DND-41 (cell line): Measurements from ENCODE around the gene UNC5C.

Experiments
- ATAC-seq: fragments of 200-7000 bp; cut with Tn5 transposase; 3 replicates; pipeline ENCODE4 v1.9.1; 2021; ENCODE audit warnings: low read depth; ENCODE audit not compliant: insufficient read depth
- DNase-seq: peaks from one replicate; pipeline ENCODE4 v3.0.0-alpha.2; 2020
- H2AFZ ChIP-seq: 2 replicates; pipeline ENCODE4 v1.6.0; 2012; ENCODE audit warnings: low read depth, low read length
- H3K27ac ChIP-seq: 2 replicates; pipeline ENCODE4 v1.5.1; 2012; ENCODE audit warnings: low read length, inconsistent platforms
- H3K27me3 ChIP-seq: fragments of 200-600 bp; sonication (generic); 2 replicates; pipeline ENCODE4 v1.6.0; 2012; ENCODE audit warnings: low read length, mild to moderate bottlenecking, inconsistent platforms; ENCODE audit not compliant: insufficient read depth, poor library complexity
- H3K36me3 ChIP-seq: 2 replicates; pipeline ENCODE4 v1.5.1; 2012; ENCODE audit warnings: low read length, inconsistent platforms; ENCODE audit not compliant: insufficient read depth
- H3K4me1 ChIP-seq: 2 replicates; pipeline ENCODE4 v1.5.1; 2012; ENCODE audit warnings: mild to moderate bottlenecking, low read length; ENCODE audit not compliant: insufficient read depth
- H3K4me2 ChIP-seq: 2 replicates; pipeline ENCODE4 v1.6.0; 2012; ENCODE audit warnings: mild to moderate bottlenecking, moderate library complexity, low read length, inconsistent platforms; ENCODE audit not compliant: insufficient read depth
- H3K4me3 ChIP-seq, 2 experiments: fragments of 200-600 bp in 1 of 2; shearing (Covaris generic) in 1 of 2; 2 replicates each; pipeline ENCODE4 v1.5.1; 2012 to 2016; ENCODE audit warnings: inconsistent platforms in 2 of 2, low read length in 2 of 2, mild to moderate bottlenecking in 2 of 2, low read depth in 1 of 2, moderate library complexity in 1 of 2
- H3K79me2 ChIP-seq: 2 replicates; pipeline ENCODE4 v1.6.0; 2012; ENCODE audit warnings: low read length, inconsistent platforms; ENCODE audit not compliant: insufficient read depth
- H3K9ac ChIP-seq: 2 replicates; pipeline ENCODE4 v1.6.0; 2012; ENCODE audit warnings: low read depth, mild to moderate bottlenecking, inconsistent platforms, low read length, moderate library complexity
- H3K9me3 ChIP-seq: 2 replicates; pipeline ENCODE4 v1.5.1; 2012; ENCODE audit warnings: low read length, moderate library complexity, mild to moderate bottlenecking, inconsistent platforms; ENCODE audit not compliant: insufficient read depth, severe bottlenecking
- H4K20me1 ChIP-seq: 2 replicates; pipeline ENCODE4 v1.6.0; 2012; ENCODE audit warnings: low read length; ENCODE audit not compliant: insufficient read depth
- CTCF ChIP-seq: IDR thresholded peaks from 2 replicates; pipeline ENCODE4 v1.5.1; 2012; ENCODE audit warnings: borderline replicate concordance, low read length, moderate library complexity, mild to moderate bottlenecking; ENCODE audit not compliant: poor library complexity, severe bottlenecking; ENCODE audit errors: extremely low read depth
- EZH2 ChIP-seq: IDR thresholded peaks from 3 replicates; pipeline ENCODE4 v1.6.1; 2012; ENCODE audit warnings: borderline replicate concordance, low read depth, mild to moderate bottlenecking, moderate library complexity, low read length, inconsistent platforms; ENCODE audit not compliant: severe bottlenecking

Gene UNC5C

GRCh38 chr4:95265814-95266740 lies 282.7 kb downstream of the UNC5C start:
- ATAC-seq (no peak), DNase-seq (no peak)
- H3K4me3 ChIP-seq: no peak overlapping the region
- H3K27ac ChIP-seq: no peak overlapping the region
- H4K20me1 ChIP-seq: no peaks in the 10 kb centered on the region
- H3K27me3 ChIP-seq: no peaks in the 10 kb centered on the region
- no peaks in the 10 kb centered on the region for H3K4me1 ChIP-seq
- H3K79me2 ChIP-seq: no peaks in the 10 kb centered on the region
- no peak for TF ChIP-seq CTCF
- no peak for TF ChIP-seq EZH2
- H3K36me3 ChIP-seq: no peaks in the 10 kb centered on the region
- H3K9me3 ChIP-seq: no peaks in the 10 kb centered on the region
- H3K4me2 ChIP-seq: no peak overlapping the region
- no peak overlapping the region for H2AFZ ChIP-seq
- H3K9ac ChIP-seq: no peak overlapping the region

GRCh38 chr4:95264843-95265242 lies 283.9 kb downstream of the UNC5C start:
- no peaks in the 10 kb centered on the region for H3K79me2 ChIP-seq
- H3K9me3 ChIP-seq: no peaks in the 10 kb centered on the region
- H3K4me1 ChIP-seq: no peaks in the 10 kb centered on the region
- DNase-seq (no peak), ATAC-seq (no peak)
- H2AFZ ChIP-seq: no peak overlapping the region
- no peaks in the 10 kb centered on the region for H4K20me1 ChIP-seq
- no peak overlapping the region for H3K4me3 ChIP-seq
- no peaks in the 10 kb centered on the region for H3K36me3 ChIP-seq
- no peaks in the 10 kb centered on the region for H3K27me3 ChIP-seq
- TF ChIP-seq EZH2 (no peak), CTCF (no peak)
- H3K27ac ChIP-seq: no peak overlapping the region
- H3K9ac ChIP-seq: no peak overlapping the region
- no peak overlapping the region for H3K4me2 ChIP-seq

- no peak for TF ChIP-seq EZH2
- no peak for TF ChIP-seq CTCF
- H3K4me1 ChIP-seq: no peaks in the 10 kb centered on the region
- H3K79me2 ChIP-seq: no peaks in the 10 kb centered on the region
Observed at GRCh38 chr4:95263960-95264359, 284.8 kb downstream of the UNC5C start.

More at GRCh38 chr4:95263960-95264359, 284.8 kb downstream of the UNC5C start:
- no peaks in the 10 kb centered on the region for H3K27me3 ChIP-seq
- H3K4me3 ChIP-seq: no peak overlapping the region
- H3K4me2 ChIP-seq: no peak overlapping the region
- no peak overlapping the region for H2AFZ ChIP-seq
- DNase-seq: no peak
- no peaks in the 10 kb centered on the region for H3K9me3 ChIP-seq
- H3K27ac ChIP-seq: no peak overlapping the region
- no peaks in the 10 kb centered on the region for H4K20me1 ChIP-seq
- no peak for ATAC-seq
- no peaks in the 10 kb centered on the region for H3K36me3 ChIP-seq
- no peak overlapping the region for H3K9ac ChIP-seq
